Measurements from ENCODE around the gene ELP4. TPM values are rescaled to one million over a fixed set of nuclear protein-coding genes. Genes with fewer than 3 reads are reported as not detected.

The ELP4 gene
- total and polyA plus RNA-seq, 9 of the 15 experiments (the other 6 are each of a cell fraction or from before 2014, with no cell fraction given), result 24.1 to 60.3 (median 38.7) TPM

DNA sequence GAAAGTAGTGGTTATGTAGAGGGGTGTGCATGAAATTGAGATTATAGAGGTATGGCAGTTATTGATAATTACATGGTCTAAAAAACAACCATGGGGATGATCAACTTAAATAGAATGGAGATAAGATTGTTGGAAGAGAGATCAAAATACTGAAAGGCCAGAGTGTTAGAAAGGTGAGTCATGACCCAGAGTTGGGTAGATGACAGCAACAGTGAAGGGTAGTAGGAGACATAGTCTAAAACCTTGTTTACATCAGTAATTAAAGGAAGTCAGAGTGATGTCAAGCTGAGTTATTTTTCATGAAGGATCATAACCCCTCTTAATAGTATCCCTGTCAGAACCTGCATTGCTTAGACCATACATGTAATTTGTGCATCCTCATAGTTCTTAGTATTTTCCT lies 110.9 kb downstream of the ELP4 start (continued):
- TF ChIP-seq, protein P1, sequence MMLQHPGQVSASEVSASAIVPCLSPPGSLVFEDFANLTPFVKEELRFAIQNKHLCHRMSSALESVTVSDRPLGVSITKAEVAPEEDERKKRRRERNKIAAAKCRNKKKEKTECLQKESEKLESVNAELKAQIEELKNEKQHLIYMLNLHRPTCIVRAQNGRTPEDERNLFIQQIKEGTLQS (IDR thresholded peaks at IDR 0.05), result 0 out of 2 replicates have a peak, but pooled peaks have one; percentile 19
- TF ChIP-seq, protein P1 (CRISPR knock-in tag; conservative IDR thresholded peaks at IDR 0.05), result no peak
- TF ChIP-seq, protein P2, sequence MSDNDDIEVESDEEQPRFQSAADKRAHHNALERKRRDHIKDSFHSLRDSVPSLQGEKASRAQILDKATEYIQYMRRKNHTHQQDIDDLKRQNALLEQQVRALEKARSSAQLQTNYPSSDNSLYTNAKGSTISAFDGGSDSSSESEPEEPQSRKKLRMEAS (CRISPR knock-in tag; IDR thresholded peaks at IDR 0.05), result no peak
- TF ChIP-seq NCOA2 (IDR thresholded peaks at IDR 0.05; ENCODE audit: partially characterized antibody in 2 of 2), result no peak
- no peak for TF ChIP-seq ZNF263 (CRISPR knock-in tag; IDR thresholded peaks at IDR 0.05; ENCODE audit: borderline replicate concordance)

GRCh38 chr11:31625868-31626267 lies 116.3 kb downstream of the ELP4 start:
- ATAC-seq (no peak), FAIRE-seq (no peak), DNase-seq (ENCODE audit: extremely low read depth in 1 of 4, low spot score in 3 of 4) (no peak)
- no peaks in the 10 kb centered on the region for H4K20me1 ChIP-seq (replicated peaks; ENCODE audit: control insufficient read depth, insufficient read depth, low read length)
- no peaks in the 10 kb centered on the region for H3K9me1 ChIP-seq (ENCODE audit: control insufficient read depth, insufficient read depth, low read length)
- POLR2A ChIA-PET, result interaction anchor here (0.9 kb wide), 1 partner anchor 28 kb away, joined by 3 read pairs; no protein-coding TSS in a partner anchor
- H3K9me3 ChIP-seq (replicated peaks; ENCODE audit: control insufficient read depth, insufficient read depth, low read depth, low read length), result no peaks in the 10 kb centered on the region
- no peaks in the 10 kb centered on the region for H3K27me3 ChIP-seq (ENCODE audit: control insufficient read depth in 2 of 2, insufficient read depth in 2 of 2, low read length in 2 of 2)
- no peak overlapping the region for H3K9ac ChIP-seq (ENCODE audit: insufficient read depth in 1 of 2, low read depth in 2 of 2, low read length in 2 of 2)
- no peak overlapping the region for H3K27ac ChIP-seq (ENCODE audit: extremely low read depth, low read depth, low read length)
- H2AFZ ChIP-seq (ENCODE audit: low read depth, low read length), result no peak overlapping the region
- intact Hi-C loops (cut with micrococcal nuclease), result loop anchor here (10.0 kb wide), 1 partner anchor 231 kb away; no protein-coding TSS in a partner anchor
- no peaks in the 10 kb centered on the region for H3K79me2 ChIP-seq (ENCODE audit: control insufficient read depth, insufficient read depth, low read length)
- 26% methylated on average over 1 of the region's 1 CpG for WGBS (ENCODE audit: insufficient coverage, low coverage, missing lambda C conversion rate)
- BruUV-seq (replicated peaks), result no TSS peak
- H3K36me3 ChIP-seq (ENCODE audit: control insufficient read depth, insufficient read depth, low read length), result 0 out of 3 replicates have a peak, but pooled peaks cover 3% of the 10 kb centered on the region
- H3K4me3 ChIP-seq, result no peak overlapping the region
- CTCF ChIA-PET (ENCODE audit: low intra/inter-chr PET ratio), result interaction anchor here (0.7 kb wide), 1 partner anchor 17 kb away, joined by 3 read pairs; no protein-coding TSS in a partner anchor
- H3K4me2 ChIP-seq (ENCODE audit: insufficient read depth, low read length), result no peak overlapping the region
- in situ Hi-C loops (cut with MboI), result no loop called here
- no peaks in the 10 kb centered on the region for H3K4me1 ChIP-seq (replicated peaks in 1 of 2; ENCODE audit: control insufficient read depth in 2 of 2, insufficient read depth in 2 of 2, low read length in 2 of 2)
- peak; percentile 69 for TF ChIP-seq MAFK (IDR thresholded peaks at IDR 0.05; ENCODE audit: low read length)
- TF ChIP-seq SAFB (IDR thresholded peaks at IDR 0.05; ENCODE audit: borderline replicate concordance, low read depth, low read length), result no peak
- TF ChIP-seq BACH1 (tag; IDR thresholded peaks at IDR 0.05), result no peak
- no peak for TF ChIP-seq CBFB (CRISPR knock-in tag; IDR thresholded peaks at IDR 0.05)
- no peak for TF ChIP-seq NFATC3 (IDR thresholded peaks at IDR 0.05)
- TF ChIP-seq STAG1 (CRISPR knock-in tag; IDR thresholded peaks at IDR 0.05; ENCODE audit: borderline replicate concordance), result no peak
- no peak for TF ChIP-seq CREM (IDR thresholded peaks at IDR 0.05; ENCODE audit: low read depth)
- no peak for TF ChIP-seq NCOA2 (IDR thresholded peaks at IDR 0.05; ENCODE audit: partially characterized antibody in 2 of 2)
- TF ChIP-seq KDM2B (CRISPR knock-in tag; IDR thresholded peaks at IDR 0.05), result no peak
- no peak for TF ChIP-seq TCFL5 (CRISPR knock-in tag; conservative IDR thresholded peaks at IDR 0.05)
- TF ChIP-seq RFX7 (CRISPR knock-in tag; IDR thresholded peaks at IDR 0.05), result no peak
- peak; percentile 89 for TF ChIP-seq ZNF316 (IDR thresholded peaks at IDR 0.05)
- no peak for TF ChIP-seq ZNF76 (CRISPR knock-in tag; IDR thresholded peaks at IDR 0.05; ENCODE audit: borderline replicate concordance)
- TF ChIP-seq MAFG (tag; conservative IDR thresholded peaks at IDR 0.05), result peak; percentile 41
- peak; percentile 75 for TF ChIP-seq C11orf30 (IDR thresholded peaks at IDR 0.05; ENCODE audit: low read depth)
- TF ChIP-seq PHF8 (IDR thresholded peaks at IDR 0.05; ENCODE audit: borderline replicate concordance, low read length), result no peak
- no peak for TF ChIP-seq ELF1 (tag; IDR thresholded peaks at IDR 0.05)
- no peak for TF ChIP-seq SLC30A9 (CRISPR knock-in tag; IDR thresholded peaks at IDR 0.05)
- TF ChIP-seq ETV1 (tag; conservative IDR thresholded peaks at IDR 0.05; ENCODE audit: low read depth), result no peak
- TF ChIP-seq SIX5 (IDR thresholded peaks at IDR 0.05; ENCODE audit: borderline replicate concordance in 1 of 2, insufficient read depth in 1 of 2, low read depth in 1 of 2, low read length in 2 of 2), result no peak

Measured in K562 (cell line).